ENCODE data around the gene ADAMTSL3. TPM values are rescaled to one million over a fixed set of nuclear protein-coding genes. Genes with fewer than 3 reads are reported as not detected.

Gene ADAMTSL3
- total RNA-seq, 4 donors from 2014 or later: 2.0 to 11.3 (median 3.8) TPM

- Histone ChIP-seq H3K36me3 (no peaks in the 10 kb centered on the region), H3K27me3 (no peaks in the 10 kb centered on the region), H3K4me3 (no peak overlapping the region), H3K4me1 (peaks cover 8% of the 10 kb centered on the region), H3K27ac (no peak overlapping the region), H3K9me3 (no peaks in the 10 kb centered on the region)
- TF ChIP-seq CTCF (IDR thresholded peaks at IDR 0.05): no peak
- no peak for TF ChIP-seq POLR2AphosphoS5 (IDR thresholded peaks at IDR 0.05)
- no peak for TF ChIP-seq POLR2A (IDR thresholded peaks at IDR 0.05)
- TF ChIP-seq EP300 (IDR thresholded peaks at IDR 0.05): no peak
- WGBS: 94% methylated on average over 3 of the region's 3 CpGs
- DNase-seq (ENCODE audit: low spot score in 2 of 2): no peak
Observed at GRCh38 chr15:83893308-83893707, 239.4 kb downstream of the ADAMTSL3 start.

DNA sequence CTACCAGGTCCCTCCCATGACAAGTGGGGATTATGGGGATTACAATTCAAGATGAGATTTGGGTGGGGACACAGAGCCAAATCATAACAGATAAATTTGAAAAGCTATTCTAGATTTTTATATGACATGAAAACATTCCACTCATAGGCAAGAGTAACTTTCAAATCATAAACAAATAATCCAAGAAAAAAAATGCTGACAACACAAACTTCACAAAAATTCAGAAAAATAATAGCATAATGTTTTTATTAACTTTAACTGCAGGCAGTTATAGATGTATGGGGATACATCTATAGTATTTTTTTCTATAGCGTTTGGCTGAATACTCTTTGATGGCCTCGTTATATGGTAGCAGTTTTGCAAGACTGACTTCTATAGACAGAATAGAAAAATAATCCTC, 243.1 kb downstream of the ADAMTSL3 start:
- Histone ChIP-seq H3K27ac (no peak overlapping the region), H3K27me3 (no peaks in the 10 kb centered on the region), H3K4me1 (no peaks in the 10 kb centered on the region), H3K9me3 (no peaks in the 10 kb centered on the region), H3K36me3 (no peaks in the 10 kb centered on the region), H3K4me3 (no peak overlapping the region)
- DNase-seq (ENCODE audit: low spot score in 2 of 2): no peak
- 90% methylated on average over 2 of the region's 2 CpGs for WGBS
- no peak for TF ChIP-seq EP300 (IDR thresholded peaks at IDR 0.05)

DNA sequence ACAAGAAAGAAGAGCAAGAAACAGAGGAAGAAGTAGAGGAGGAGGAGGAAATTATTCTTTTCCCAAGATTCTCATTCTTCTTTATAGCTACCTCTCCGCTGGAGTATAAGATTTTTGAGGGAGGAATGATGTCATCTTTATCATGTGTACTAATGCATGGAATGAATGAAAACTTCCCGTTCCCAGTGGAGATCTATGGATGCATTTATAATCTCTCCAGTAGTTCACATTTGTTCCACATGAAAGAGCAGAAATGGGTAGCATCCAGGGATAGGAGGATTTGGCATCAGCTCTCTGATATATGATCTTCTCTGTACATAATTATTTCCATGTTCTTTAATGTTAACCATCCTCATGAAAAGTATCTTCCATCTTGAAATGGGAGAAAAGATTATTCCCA, 244.4 kb downstream of the ADAMTSL3 start:
- no peak overlapping the region for H3K27ac ChIP-seq
- no peaks in the 10 kb centered on the region for H3K9me3 ChIP-seq
- H3K36me3 ChIP-seq: no peaks in the 10 kb centered on the region
- WGBS: 94% methylated on average over 2 of the region's 2 CpGs
- no peaks in the 10 kb centered on the region for H3K27me3 ChIP-seq
- TF ChIP-seq POLR2AphosphoS5 (IDR thresholded peaks at IDR 0.05): no peak
- no peak for TF ChIP-seq POLR2A (IDR thresholded peaks at IDR 0.05)
- TF ChIP-seq EP300 (IDR thresholded peaks at IDR 0.05): no peak
- no peak for TF ChIP-seq CTCF (IDR thresholded peaks at IDR 0.05)
- H3K4me1 ChIP-seq: no peaks in the 10 kb centered on the region
- no peak for DNase-seq (ENCODE audit: low spot score in 2 of 2)
- H3K4me3 ChIP-seq: no peak overlapping the region

GRCh38 chr15:83899670-83900069, 245.7 kb downstream of the ADAMTSL3 start:
- Histone ChIP-seq H3K4me1 (no peaks in the 10 kb centered on the region), H3K36me3 (no peaks in the 10 kb centered on the region), H3K4me3 (no peak overlapping the region), H3K9me3 (no peaks in the 10 kb centered on the region), H3K27me3 (no peaks in the 10 kb centered on the region), H3K27ac (no peak overlapping the region)
- no peak for TF ChIP-seq POLR2A (IDR thresholded peaks at IDR 0.05)
- no peak for TF ChIP-seq POLR2AphosphoS5 (IDR thresholded peaks at IDR 0.05)
- TF ChIP-seq CTCF (IDR thresholded peaks at IDR 0.05): no peak
- TF ChIP-seq EP300 (IDR thresholded peaks at IDR 0.05): no peak
- 77% methylated on average over 2 of the region's 2 CpGs for WGBS
- DNase-seq (ENCODE audit: low spot score in 2 of 2): no peak

- WGBS: 50% methylated on average over 11 of the region's 11 CpGs
- no peaks in the 10 kb centered on the region for H3K4me1 ChIP-seq
- no peaks in the 10 kb centered on the region for H3K27me3 ChIP-seq
- DNase-seq (ENCODE audit: low spot score in 2 of 2): no peak
- no peak overlapping the region for H3K4me3 ChIP-seq
- H3K9me3 ChIP-seq: no peaks in the 10 kb centered on the region
- H3K36me3 ChIP-seq: no peaks in the 10 kb centered on the region
- no peak overlapping the region for H3K27ac ChIP-seq
- TF ChIP-seq POLR2AphosphoS5 (IDR thresholded peaks at IDR 0.05) (no peak), POLR2A (IDR thresholded peaks at IDR 0.05) (no peak), CTCF (IDR thresholded peaks at IDR 0.05) (no peak), EP300 (IDR thresholded peaks at IDR 0.05) (no peak)
Observed at GRCh38 chr15:83904107-83905040, 250.5 kb downstream of the ADAMTSL3 start.

All from suprapubic skin (tissue), 4 donors.